ENCODE results near the gene PNCK. TPM values are rescaled to one million over a fixed set of nuclear protein-coding genes. Genes with fewer than 3 reads are reported as not detected.
"Not testable (repeated sequence)": the region's sequence is repeated elsewhere in the genome, so short reads cannot be mapped to it uniquely, and the experiment has no call there.

The PNCK gene
- total RNA-seq, 1 experiment from 2014 or later = 26.8 TPM

GRCh38 chrX:153697924-153698865 is 24.6 kb upstream of the PNCK start:
- Mint-ChIP-seq H3K9me3 (peaks cover 52 to 74% of the 10 kb centered on the region in 2 experiments), H3K27me3 (ENCODE audit: low read depth) (peaks cover 1% of the 10 kb centered on the region), H3K4me3 (no peak overlapping the region), H3K36me3 (ENCODE audit: insufficient read depth in 1 of 3, low read depth in 3 of 3) (peaks cover 25 to 55% (median 42%) of the 10 kb centered on the region in 3 experiments), H3K27ac (peak overlapping the region in 2 of 3 experiments; percentile 78 to 94; a peak in 4 of 7 replicates), H3K4me1 (peaks cover 0 to 3% of the 10 kb centered on the region in 2 experiments; a peak in 2 of 4 replicates)
- Histone ChIP-seq H3K4me1 (ENCODE audit: insufficient read depth, low read length) (no peaks in the 10 kb centered on the region), H3K4ac (ENCODE audit: low read depth, low read length) (no peak overlapping the region), H2AFZ (ENCODE audit: low read length) (no peak overlapping the region), H3K9me3 (ENCODE audit: control insufficient read depth, low read depth, low read length) (no peaks in the 10 kb centered on the region), H4K91ac (ENCODE audit: insufficient read length, low read depth, low read length) (no peak overlapping the region), H4K5ac (ENCODE audit: insufficient read length, low read depth, low read length) (no peak overlapping the region), H3K56ac (ENCODE audit: insufficient read length, low read depth, low read length) (no peak overlapping the region), H3K79me2 (ENCODE audit: insufficient read depth, low read length) (no peaks in the 10 kb centered on the region), H3K27ac (ENCODE audit: insufficient read length, low read depth, low read length) (no peak overlapping the region), H2BK20ac (ENCODE audit: low read depth, low read length, poor library complexity, severe bottlenecking) (no peak overlapping the region), H2BK12ac (ENCODE audit: insufficient read length, low read depth, low read length) (no peak overlapping the region), H3K4me2 (ENCODE audit: insufficient read depth, insufficient read length, low read length) (no peak overlapping the region), H2AK5ac (ENCODE audit: insufficient read length, low read length) (no peak overlapping the region), H3K18ac (ENCODE audit: insufficient read length, low read depth, low read length) (no peak overlapping the region), H4K8ac (replicated peaks; ENCODE audit: insufficient read length, low read depth, low read length) (no peak overlapping the region), H3K27me3 (ENCODE audit: insufficient read depth, low read length) (no peaks in the 10 kb centered on the region), H3T11ph (ENCODE audit: low read length) (no peak overlapping the region), H3K23ac (ENCODE audit: insufficient read length, low read depth, low read length) (no peak overlapping the region), H2BK15ac (ENCODE audit: low read depth, low read length) (no peak overlapping the region), H3K9ac (ENCODE audit: extremely low read depth, insufficient read length, low read length) (no peak overlapping the region), H3K79me1 (ENCODE audit: insufficient read depth, low read depth, low read length, poor library complexity, severe bottlenecking) (no peaks in the 10 kb centered on the region), H2BK120ac (ENCODE audit: low read depth, low read length, poor library complexity, severe bottlenecking) (no peak overlapping the region), H3K14ac (ENCODE audit: insufficient read depth, low read length) (no peak overlapping the region), H2BK5ac (ENCODE audit: insufficient read length, low read length) (no peak overlapping the region), H4K20me1 (ENCODE audit: control insufficient read depth, insufficient read depth, insufficient read length) (no peaks in the 10 kb centered on the region), H3K23me2 (ENCODE audit: insufficient read length, low read depth, low read length, poor library complexity, severe bottlenecking) (no peaks in the 10 kb centered on the region)
- no CpG with 5 or more reads among the region's 16 CpGs for WGBS (ENCODE audit: extremely low coverage, insufficient read length, low lambda C conversion rate)
- DNase-seq = no peak
- no peak for TF ChIP-seq CTCF (conservative IDR thresholded peaks at IDR 0.05)

GRCh38 chrX:153696986-153697722 is 23.5 kb upstream of the PNCK start:
- WGBS (ENCODE audit: extremely low coverage, insufficient read length, low lambda C conversion rate) = no CpG with 5 or more reads among the region's 16 CpGs
- not testable (repeated sequence) for H3K4me1 Mint-ChIP-seq; H2BK12ac ChIP-seq (ENCODE audit: insufficient read length, low read depth, low read length); H3K27me3 Mint-ChIP-seq (ENCODE audit: low read depth); H2BK20ac ChIP-seq (ENCODE audit: low read depth, low read length, poor library complexity, severe bottlenecking); H3K4me3 Mint-ChIP-seq; H3K23ac ChIP-seq (ENCODE audit: insufficient read length, low read depth, low read length); H3K23me2 ChIP-seq (ENCODE audit: insufficient read length, low read depth, low read length, poor library complexity, severe bottlenecking); H3K79me2 ChIP-seq (ENCODE audit: insufficient read depth, low read length); H2BK15ac ChIP-seq (ENCODE audit: low read depth, low read length); DNase-seq; H3T11ph ChIP-seq (ENCODE audit: low read length); H3K14ac ChIP-seq (ENCODE audit: insufficient read depth, low read length); H4K91ac ChIP-seq (ENCODE audit: insufficient read length, low read depth, low read length); H3K18ac ChIP-seq (ENCODE audit: insufficient read length, low read depth, low read length); H3K4ac ChIP-seq (ENCODE audit: low read depth, low read length); H3K9ac ChIP-seq (ENCODE audit: extremely low read depth, insufficient read length, low read length); H3K79me1 ChIP-seq (ENCODE audit: insufficient read depth, low read depth, low read length, poor library complexity, severe bottlenecking); H3K27ac ChIP-seq (ENCODE audit: insufficient read length, low read depth, low read length); H2AFZ ChIP-seq (ENCODE audit: low read length); H2AK5ac ChIP-seq (ENCODE audit: insufficient read length, low read length); H4K8ac ChIP-seq (replicated peaks; ENCODE audit: insufficient read length, low read depth, low read length); H4K20me1 ChIP-seq (ENCODE audit: control insufficient read depth, insufficient read depth, insufficient read length); H3K27me3 ChIP-seq (ENCODE audit: insufficient read depth, low read length); H4K5ac ChIP-seq (ENCODE audit: insufficient read length, low read depth, low read length); H2BK5ac ChIP-seq (ENCODE audit: insufficient read length, low read length); H2BK120ac ChIP-seq (ENCODE audit: low read depth, low read length, poor library complexity, severe bottlenecking); H3K4me1 ChIP-seq (ENCODE audit: insufficient read depth, low read length); H3K9me3 ChIP-seq (ENCODE audit: control insufficient read depth, low read depth, low read length); H3K56ac ChIP-seq (ENCODE audit: insufficient read length, low read depth, low read length); H3K4me2 ChIP-seq (ENCODE audit: insufficient read depth, insufficient read length, low read length)
- Mint-ChIP-seq H3K36me3 (ENCODE audit: insufficient read depth in 1 of 3, low read depth in 3 of 3) (peaks cover 25 to 57% (median 44%) of the 10 kb centered on the region in 3 experiments), H3K9me3 (peaks cover 55 to 76% of the 10 kb centered on the region in 2 experiments), H3K27ac (peak overlapping the region in 2 of 3 experiments; percentile 70 to 94; a peak in 3 of 7 replicates)
